Esophagus squamous epithelium (tissue), 5 donors: Measurements from ENCODE around the gene ECHS1. TPM values are rescaled to one million over a fixed set of nuclear protein-coding genes. Genes with fewer than 3 reads are reported as not detected.
"Not testable (repeated sequence)": the region's sequence is repeated elsewhere in the genome, so short reads cannot be mapped to it uniquely, and the experiment has no call there.

Source experiments
- DNase-seq: peaks from one replicate; lab custom pipeline; 2025; lab: John Stamatoyannopoulos, UW
- H3K27ac ChIP-seq, 4 donors: fragments of 200-600 bp; sonication (generic); one replicate each; pipeline ENCODE4 v1.5.1; 2016 to 2019; ENCODE audit warnings: mild to moderate bottlenecking in 1 of 4
- H3K27me3 ChIP-seq, 4 donors: fragments of 200-600 bp; sonication (generic); 1 replicate in 3 of 4; 2 replicates in 1 of 4; pipeline versions ENCODE4 v1.5.1 to v1.6.0; 2017 to 2021; ENCODE audit warnings: antibody characterized with exemption in 1 of 4
- H3K36me3 ChIP-seq, 3 donors: fragments of 200-600 bp; sonication (generic); one replicate each; pipeline ENCODE4 v1.5.1; 2016 to 2019
- H3K4me1 ChIP-seq, 3 donors: fragments of 200-600 bp; sonication (generic); one replicate each; pipeline ENCODE4 v1.5.1; 2017 to 2019
- H3K4me3 ChIP-seq, 4 donors: fragments of 200-600 bp; sonication (generic); 1 replicate in 3 of 4; 2 replicates in 1 of 4; pipeline ENCODE4 v1.5.1; 2016 to 2019; ENCODE audit warnings: mild to moderate bottlenecking in 2 of 4, moderate library complexity in 1 of 4
- H3K9me3 ChIP-seq, 3 donors: fragments of 200-600 bp; sonication (generic); one replicate each; pipeline ENCODE4 v1.5.1; 2016 to 2019
- POLR2A ChIP-seq, 4 donors: fragments of 450-650 bp; IDR thresholded peaks; one replicate each; pipeline ENCODE4 v1.6.1; 2017; ENCODE audit warnings: antibody characterized with exemption in 4 of 4, mild to moderate bottlenecking in 4 of 4, moderate library complexity in 3 of 4
- WGBS, 2 donors: methylation state at CpG; one replicate each; pipeline ENCODE4 v1.1.5; 2018; 5-methylcytosine and 5-hydroxymethylcytosine counted together
- intact Hi-C: fragments of 100-400 bp; cut with DNase I; formaldehyde crosslinking; loops from one replicate; pipeline ENCODE4 v1.15.0; 2022
- total RNA-seq, 4 donors: library from RNA; depleted of rRNA; stranded (reverse); fragments of >200 nt; gene quantifications; one replicate each; pipeline ENCODE4 v1.1.0, GENCODE V29; 2016
- TF ChIP-seq, protein P1 (sequence below), 6 experiments: fragments of 450-650 bp in 4 of 6; fragments of 200-600 bp in 2 of 6; sonication (generic) in 2 of 6; IDR thresholded peaks; one replicate each; pipeline ENCODE4 v1.5.1; 2016 to 2019; ENCODE audit warnings: antibody characterized with exemption in 6 of 6, mild to moderate bottlenecking in 4 of 6, moderate library complexity in 4 of 6
- donor health status: DM: yes; HTN: yes; CAD: no.

ECHS1 gene
- total RNA-seq, 4 donors from 2014 or later, result 75.0 to 115 (median 99.2) TPM

DNA sequence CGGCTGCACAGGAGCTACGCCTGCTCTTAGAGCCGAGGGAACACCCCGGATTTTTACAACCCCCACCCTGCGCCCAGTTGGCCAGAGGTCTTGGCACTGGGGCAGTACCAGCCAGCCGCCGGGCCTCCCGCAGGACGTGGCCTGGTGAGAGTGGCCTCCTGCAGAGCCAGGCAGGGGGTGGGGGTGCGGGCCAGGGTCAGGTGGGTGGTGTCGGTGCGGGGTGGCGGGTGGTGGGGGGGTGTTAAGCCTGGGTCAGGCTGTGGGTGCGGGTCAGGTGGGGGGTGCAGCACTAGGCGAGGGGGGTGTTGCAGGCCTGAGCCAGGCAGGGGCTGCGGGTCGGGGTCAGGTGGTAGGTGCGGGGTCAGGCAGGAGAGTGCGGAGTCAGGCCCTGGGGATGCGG is 647 bp downstream of the ECHS1 start:
- Histone ChIP-seq H3K27me3 (no peaks in the 10 kb centered on the region), H3K4me1 (peaks cover 12 to 31% (median 12%) of the 10 kb centered on the region in 3 donors), H3K4me3 (peak overlapping the region; percentile 83 to 97 (median 88)), H3K27ac (peak overlapping the region in 2 of 4 donors; percentile 88 to 97), H3K36me3 (peaks cover 10 to 43% (median 14%) of the 10 kb centered on the region in 3 donors), H3K9me3 (no peaks in the 10 kb centered on the region)
- no CpG with 5 or more reads among the region's 20 CpGs for WGBS, 2 donors
- DNase-seq, result no peak
- intact Hi-C loops, result no loop called here
- TF ChIP-seq POLR2A (IDR thresholded peaks at IDR 0.05), result no peak
- TF ChIP-seq, protein P1, sequence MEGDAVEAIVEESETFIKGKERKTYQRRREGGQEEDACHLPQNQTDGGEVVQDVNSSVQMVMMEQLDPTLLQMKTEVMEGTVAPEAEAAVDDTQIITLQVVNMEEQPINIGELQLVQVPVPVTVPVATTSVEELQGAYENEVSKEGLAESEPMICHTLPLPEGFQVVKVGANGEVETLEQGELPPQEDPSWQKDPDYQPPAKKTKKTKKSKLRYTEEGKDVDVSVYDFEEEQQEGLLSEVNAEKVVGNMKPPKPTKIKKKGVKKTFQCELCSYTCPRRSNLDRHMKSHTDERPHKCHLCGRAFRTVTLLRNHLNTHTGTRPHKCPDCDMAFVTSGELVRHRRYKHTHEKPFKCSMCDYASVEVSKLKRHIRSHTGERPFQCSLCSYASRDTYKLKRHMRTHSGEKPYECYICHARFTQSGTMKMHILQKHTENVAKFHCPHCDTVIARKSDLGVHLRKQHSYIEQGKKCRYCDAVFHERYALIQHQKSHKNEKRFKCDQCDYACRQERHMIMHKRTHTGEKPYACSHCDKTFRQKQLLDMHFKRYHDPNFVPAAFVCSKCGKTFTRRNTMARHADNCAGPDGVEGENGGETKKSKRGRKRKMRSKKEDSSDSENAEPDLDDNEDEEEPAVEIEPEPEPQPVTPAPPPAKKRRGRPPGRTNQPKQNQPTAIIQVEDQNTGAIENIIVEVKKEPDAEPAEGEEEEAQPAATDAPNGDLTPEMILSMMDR (IDR thresholded peaks at IDR 0.05), result no peak

DNA sequence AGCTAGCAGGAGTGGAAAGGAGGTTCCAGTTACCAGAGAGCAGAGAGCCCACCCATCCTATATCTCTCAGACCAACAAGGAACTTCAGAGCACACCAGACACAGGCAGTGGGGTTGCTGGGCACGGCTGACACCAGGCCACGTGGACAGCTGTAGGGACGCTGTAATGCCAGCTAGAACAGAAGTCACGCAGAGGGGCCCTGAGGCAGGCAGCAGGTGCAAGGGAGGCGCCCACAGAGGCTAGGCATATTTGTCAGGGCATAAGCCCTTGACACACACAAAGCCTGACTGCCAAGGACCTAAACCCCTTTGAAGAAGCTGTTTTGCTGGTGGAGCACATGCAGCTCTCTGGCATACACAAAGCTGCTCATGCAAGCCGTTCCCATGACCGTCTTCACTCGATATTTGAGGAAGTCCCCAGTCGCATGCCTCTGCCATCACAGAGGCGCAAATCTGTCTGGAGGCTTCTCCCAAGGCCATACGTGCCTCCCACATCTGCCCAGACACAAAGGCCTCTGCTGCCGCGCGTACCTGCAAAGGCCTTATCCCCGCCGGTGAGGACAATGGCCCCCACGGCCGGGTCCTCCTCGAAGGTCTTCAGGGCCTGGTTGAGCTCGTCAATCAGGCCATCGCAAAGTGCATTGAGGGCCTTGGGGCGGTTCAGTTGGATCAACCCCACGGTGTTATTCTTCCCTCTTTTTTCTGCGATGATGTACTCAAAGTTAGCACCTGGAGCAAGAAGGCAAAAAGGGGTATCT is 2.9 kb downstream of the ECHS1 start:
- DNase-seq, result no peak
- Histone ChIP-seq H3K4me1 (peaks cover 11 to 38% (median 15%) of the 10 kb centered on the region in 3 donors), H3K9me3 (no peaks in the 10 kb centered on the region), H3K27ac (no peak overlapping the region), H3K36me3 (peaks cover 21 to 66% (median 28%) of the 10 kb centered on the region in 3 donors), H3K27me3 (no peaks in the 10 kb centered on the region), H3K4me3 (no peak overlapping the region)
- TF ChIP-seq, protein P1 (IDR thresholded peaks at IDR 0.05), result no peak
- TF ChIP-seq POLR2A (IDR thresholded peaks at IDR 0.05), result no peak
- 93 to 94% methylated on average over 11 to 15 of the region's 24 CpGs for WGBS, 2 donors
- intact Hi-C loops, result no loop called here

DNA sequence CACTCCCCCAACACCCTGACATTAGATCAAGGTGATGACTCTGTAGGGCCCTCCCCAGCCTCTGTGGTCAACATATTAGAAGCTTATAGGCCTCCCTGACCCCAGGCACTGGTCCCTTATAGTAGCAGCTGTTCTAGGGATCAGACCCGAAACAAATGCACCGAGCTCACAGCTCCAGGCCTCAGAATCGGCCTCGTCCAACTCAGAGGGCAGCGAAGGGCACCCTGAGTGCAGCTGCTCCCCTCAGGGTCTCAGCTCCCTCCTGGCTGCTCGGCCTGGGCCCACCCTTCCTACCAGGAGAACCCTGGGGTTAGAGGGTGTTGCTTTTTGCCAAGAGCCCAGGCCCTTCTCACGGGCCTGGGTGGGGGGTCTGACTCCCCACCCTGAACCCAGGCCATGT is 5.0 kb downstream of the ECHS1 start:
- peaks cover 21 to 86% (median 28%) of the 10 kb centered on the region in 3 donors for H3K36me3 ChIP-seq
- no peak for TF ChIP-seq POLR2A (IDR thresholded peaks at IDR 0.05)
- TF ChIP-seq, protein P1 (IDR thresholded peaks at IDR 0.05), result no peak
- no peak overlapping the region for H3K27ac ChIP-seq
- intact Hi-C loops, result no loop called here
- no peaks in the 10 kb centered on the region for H3K9me3 ChIP-seq
- no peaks in the 10 kb centered on the region for H3K27me3 ChIP-seq
- peaks cover 9 to 40% (median 11%) of the 10 kb centered on the region in 3 donors for H3K4me1 ChIP-seq
- no peak overlapping the region for H3K4me3 ChIP-seq
- 100% methylated on average over 1 of the region's 7 CpGs; no CpG with 5 or more reads in 1 of the 2 donors for WGBS, 2 donors
- DNase-seq, result no peak

DNA sequence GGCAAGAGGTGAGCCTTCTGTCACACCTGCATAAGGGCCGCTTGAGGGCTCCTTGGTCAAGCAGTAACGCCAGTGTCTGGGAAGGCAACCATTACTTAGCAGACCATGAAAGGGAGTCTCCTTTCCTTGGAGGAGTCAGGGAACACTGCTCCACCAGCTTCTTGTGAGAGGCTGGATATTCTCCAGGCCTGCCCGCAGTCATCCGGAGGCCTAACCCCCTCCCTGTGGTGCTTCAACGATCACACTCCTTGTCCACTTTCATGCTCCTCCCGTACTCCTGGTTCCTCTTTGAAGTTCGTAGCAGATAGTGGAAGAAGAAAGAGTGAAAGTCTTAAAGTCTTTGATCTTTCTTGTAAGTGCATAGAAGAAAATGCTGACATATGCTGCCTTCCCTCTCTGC is 5.7 kb downstream of the ECHS1 start:
- intact Hi-C loops, result not testable (repeated sequence)
- WGBS, 2 donors, result no CpG with 5 or more reads among the region's 7 CpGs
- peaks cover 21 to 93% (median 28%) of the 10 kb centered on the region in 3 donors for H3K36me3 ChIP-seq

DNA sequence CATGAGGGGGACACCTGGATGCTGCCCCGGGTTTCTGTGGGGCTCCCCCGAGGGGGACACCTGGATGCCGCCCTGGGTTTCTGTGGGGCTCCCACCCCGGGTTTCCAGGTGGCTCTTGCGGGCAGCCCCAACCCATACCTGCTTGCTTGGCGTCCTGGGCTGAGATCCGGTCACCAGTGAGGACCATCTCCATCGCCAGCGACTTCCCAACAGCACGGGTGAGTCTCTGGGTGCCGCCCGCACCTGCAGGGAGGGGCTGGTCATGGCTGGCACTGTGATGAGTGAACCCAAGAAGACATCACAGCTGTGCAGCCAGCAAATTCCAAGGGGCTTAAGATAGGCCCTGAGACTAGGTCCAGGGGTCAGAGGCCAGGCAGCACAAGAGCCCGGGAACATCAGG is 6.4 kb downstream of the ECHS1 start:
- 90% methylated on average over 2 of the region's 13 CpGs; no CpG with 5 or more reads in 1 of the 2 donors for WGBS, 2 donors
- peaks cover 21 to 100% (median 28%) of the 10 kb centered on the region in 3 donors for H3K36me3 ChIP-seq
- TF ChIP-seq, protein P1 (IDR thresholded peaks at IDR 0.05), result no peak
- no peak for TF ChIP-seq POLR2A (IDR thresholded peaks at IDR 0.05)
- H3K9me3 ChIP-seq, result no peaks in the 10 kb centered on the region
- intact Hi-C loops, result no loop called here
- peaks cover 0 to 30% (median 4%) of the 10 kb centered on the region in 3 donors for H3K4me1 ChIP-seq
- no peaks in the 10 kb centered on the region for H3K27me3 ChIP-seq
- H3K4me3 ChIP-seq, result no peak overlapping the region
- no peak for DNase-seq
- H3K27ac ChIP-seq, result no peak overlapping the region

More for the DNA sequence above, 5.7 kb downstream of the ECHS1 start:
- H3K27me3 ChIP-seq, H3K9me3 ChIP-seq, DNase-seq, H3K4me3 ChIP-seq, H3K27ac ChIP-seq: not testable (repeated sequence)
- H3K4me1 ChIP-seq, result peaks cover 7 to 37% (median 9%) of the 10 kb centered on the region in 3 donors
